HEK293T (cell line): Measurements from ENCODE around the gene MGRN1.

Source experiments
- CTCF ChIA-PET: fragments of 350-600 bp; formaldehyde crosslinking; extraction: SDS; loops from one replicate; lab custom pipeline; 2021; ENCODE audit warnings: antibody characterized with exemption, inconsistent platforms; lab: Yijun Ruan, JAX
- POLR2A ChIA-PET: fragments of 350-600 bp; formaldehyde crosslinking; extraction: SDS; loops from one replicate; lab custom pipeline; 2020; ENCODE audit warnings: antibody characterized with exemption, inconsistent platforms; lab: Yijun Ruan, JAX
- DNase-seq: peaks from one replicate; pipeline ENCODE4 v3.0.0; 2012; ENCODE audit warnings: mixed read lengths; ENCODE audit errors: extremely low spot score
- ARNT ChIP-seq: fragments of 450-650 bp; IDR thresholded peaks from 2 replicates; pipeline ENCODE4 v1.6.1; 2017; ENCODE audit warnings: mild to moderate bottlenecking
- BHLHE40 ChIP-seq: fragments of 450-650 bp; IDR thresholded peaks from 2 replicates; pipeline ENCODE4 v1.6.1; 2016; ENCODE audit warnings: mild to moderate bottlenecking, moderate library complexity, borderline replicate concordance
- CTBP1 ChIP-seq: fragments of 450-650 bp; IDR thresholded peaks from 2 replicates; pipeline ENCODE4 v1.6.1; 2016; ENCODE audit warnings: borderline replicate concordance
- ELF4 ChIP-seq: fragments of 450-650 bp; IDR thresholded peaks from 2 replicates; pipeline ENCODE4 v1.6.1; 2017; ENCODE audit warnings: antibody characterized with exemption
- FOXA1 ChIP-seq: fragments of 450-650 bp; IDR thresholded peaks from 2 replicates; pipeline ENCODE4 v1.6.1; 2016; ENCODE audit warnings: mild to moderate bottlenecking
- FOXK2 ChIP-seq: fragments of 450-650 bp; IDR thresholded peaks from 2 replicates; pipeline ENCODE4 v1.6.1; 2016; ENCODE audit warnings: mild to moderate bottlenecking
- FOXM1 ChIP-seq: fragments of 450-650 bp; IDR thresholded peaks from 2 replicates; pipeline ENCODE4 v1.6.1; 2017; ENCODE audit warnings: mild to moderate bottlenecking, borderline replicate concordance
- HDGF ChIP-seq: fragments of 450-650 bp; IDR thresholded peaks from 2 replicates; pipeline ENCODE4 v1.6.1; 2017; ENCODE audit warnings: antibody characterized with exemption, borderline replicate concordance
- L3MBTL2 ChIP-seq: fragments of 450-650 bp; conservative IDR thresholded peaks from 2 replicates; pipeline ENCODE4 v1.6.1; 2016; ENCODE audit warnings: mild to moderate bottlenecking
- LEF1 ChIP-seq: fragments of 450-650 bp; IDR thresholded peaks from 2 replicates; pipeline ENCODE4 v1.6.1; 2017; ENCODE audit warnings: mild to moderate bottlenecking, borderline replicate concordance
- NFRKB ChIP-seq: fragments of 450-650 bp; IDR thresholded peaks from 2 replicates; pipeline ENCODE4 v1.6.1; 2016; ENCODE audit warnings: mild to moderate bottlenecking, moderate library complexity
- SP1 ChIP-seq: fragments of 450-650 bp; IDR thresholded peaks from 2 replicates; pipeline ENCODE4 v1.6.1; 2017
- SUZ12 ChIP-seq: fragments of 450-650 bp; IDR thresholded peaks from 2 replicates; pipeline ENCODE4 v1.6.1; 2016; ENCODE audit warnings: mild to moderate bottlenecking
- TARDBP ChIP-seq: fragments of 450-650 bp; IDR thresholded peaks from 2 replicates; pipeline ENCODE4 v1.6.1; 2016
- ZNF384 ChIP-seq: fragments of 450-650 bp; IDR thresholded peaks from 2 replicates; pipeline ENCODE4 v1.6.1; 2016
- TF ChIP-seq, protein P1 (sequence below): fragments of 450-650 bp; IDR thresholded peaks from 2 replicates; pipeline ENCODE4 v1.6.1; 2016

MGRN1 gene

GRCh38 chr16:4704913-4705312, 80.3 kb downstream of the MGRN1 start:
- ChIA-PET POLR2A (no interaction called here), CTCF (no interaction called here)
- TF ChIP-seq BHLHE40, result no peak
- TF ChIP-seq CTBP1, result no peak
- no peak for TF ChIP-seq L3MBTL2
- no peak for TF ChIP-seq SP1
- TF ChIP-seq NFRKB, result no peak
- no peak for TF ChIP-seq HDGF
- TF ChIP-seq FOXM1, result no peak
- no peak for TF ChIP-seq SUZ12
- TF ChIP-seq LEF1, result no peak
- TF ChIP-seq, protein P1, sequence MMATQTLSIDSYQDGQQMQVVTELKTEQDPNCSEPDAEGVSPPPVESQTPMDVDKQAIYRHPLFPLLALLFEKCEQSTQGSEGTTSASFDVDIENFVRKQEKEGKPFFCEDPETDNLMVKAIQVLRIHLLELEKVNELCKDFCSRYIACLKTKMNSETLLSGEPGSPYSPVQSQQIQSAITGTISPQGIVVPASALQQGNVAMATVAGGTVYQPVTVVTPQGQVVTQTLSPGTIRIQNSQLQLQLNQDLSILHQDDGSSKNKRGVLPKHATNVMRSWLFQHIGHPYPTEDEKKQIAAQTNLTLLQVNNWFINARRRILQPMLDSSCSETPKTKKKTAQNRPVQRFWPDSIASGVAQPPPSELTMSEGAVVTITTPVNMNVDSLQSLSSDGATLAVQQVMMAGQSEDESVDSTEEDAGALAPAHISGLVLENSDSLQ, result no peak
- no peak for TF ChIP-seq ZNF384
- no peak for TF ChIP-seq ARNT
- no peak for TF ChIP-seq TARDBP
- TF ChIP-seq FOXA1, result no peak
- TF ChIP-seq FOXK2, result no peak
- TF ChIP-seq ELF4, result no peak
- DNase-seq, result no peak

GRCh38 chr16:4706871-4707270, 82.2 kb downstream of the MGRN1 start:
- no peak for DNase-seq
- TF ChIP-seq HDGF (no peak), LEF1 (no peak), CTBP1 (no peak), FOXM1 (no peak), SP1 (no peak), L3MBTL2 (no peak), FOXA1 (no peak), BHLHE40 (no peak), NFRKB (no peak), ARNT (no peak), TARDBP (no peak), FOXK2 (no peak), ELF4 (no peak), SUZ12 (no peak), ZNF384 (no peak)
- TF ChIP-seq, protein P1, result no peak
- CTCF ChIA-PET, result interaction anchor here (0.9 kb wide), 1 partner anchor 24 kb away, joined by 3 read pairs; no protein-coding TSS in a partner anchor
- POLR2A ChIA-PET, result no interaction called here

- DNase-seq, result no peak
- POLR2A ChIA-PET, result no interaction called here
- no peak for TF ChIP-seq SP1
- no peak for TF ChIP-seq LEF1
- no peak for TF ChIP-seq HDGF
- no peak for TF ChIP-seq FOXK2
- TF ChIP-seq ARNT, result no peak
- no peak for TF ChIP-seq TARDBP
- no peak for TF ChIP-seq NFRKB
- no peak for TF ChIP-seq ELF4
- TF ChIP-seq FOXM1, result no peak
- no peak for TF ChIP-seq ZNF384
- no peak for TF ChIP-seq CTBP1
- TF ChIP-seq FOXA1, result no peak
- TF ChIP-seq, protein P1, result no peak
- TF ChIP-seq L3MBTL2, result no peak
- TF ChIP-seq SUZ12, result no peak
- no peak for TF ChIP-seq BHLHE40
- CTCF ChIA-PET, result no interaction called here
Observed at GRCh38 chr16:4709481-4709880, 84.9 kb downstream of the MGRN1 start.

GRCh38 chr16:4713663-4714501, 89.3 kb downstream of the MGRN1 start:
- no peak for DNase-seq
- TF ChIP-seq ELF4, result no peak
- TF ChIP-seq, protein P1, result no peak
- no peak for TF ChIP-seq LEF1
- no peak for TF ChIP-seq ARNT
- no peak for TF ChIP-seq HDGF
- TF ChIP-seq FOXA1, result no peak
- TF ChIP-seq FOXM1, result no peak
- no peak for TF ChIP-seq FOXK2
- TF ChIP-seq SUZ12, result no peak
- no peak for TF ChIP-seq CTBP1
- no peak for TF ChIP-seq NFRKB
- no peak for TF ChIP-seq SP1
- no peak for TF ChIP-seq BHLHE40
- no peak for TF ChIP-seq ZNF384
- no peak for TF ChIP-seq L3MBTL2
- no peak for TF ChIP-seq TARDBP
- POLR2A ChIA-PET, result no interaction called here
- CTCF ChIA-PET, result no interaction called here

- DNase-seq, result no peak
- ChIA-PET CTCF (no interaction called here), POLR2A (no interaction called here)
- no peak for TF ChIP-seq ARNT
- TF ChIP-seq FOXK2, result no peak
- no peak for TF ChIP-seq SUZ12
- TF ChIP-seq L3MBTL2, result no peak
- TF ChIP-seq, protein P1, result no peak
- TF ChIP-seq ELF4, result no peak
- no peak for TF ChIP-seq LEF1
- no peak for TF ChIP-seq TARDBP
- no peak for TF ChIP-seq BHLHE40
- no peak for TF ChIP-seq FOXA1
- no peak for TF ChIP-seq NFRKB
- no peak for TF ChIP-seq CTBP1
Observed at GRCh38 chr16:4714996-4715395, 90.4 kb downstream of the MGRN1 start.
